ENCODE results near the gene DTX4.
A peak's percentile ranks its signal among the peaks of the same experiment; 100 is the strongest.

Gene DTX4

GRCh38 chr11:59198726-59199125, 26.8 kb downstream of the DTX4 start:
- H3K4me1 Mint-ChIP-seq = peaks cover 31% of the 10 kb centered on the region
- no peaks in the 10 kb centered on the region for H3K9me3 Mint-ChIP-seq
- TF ChIP-seq CTCF (IDR thresholded peaks at IDR 0.05; ENCODE audit: unreplicated experiment in 3 of 3) = no peak
- no peaks in the 10 kb centered on the region for H3K27me3 Mint-ChIP-seq (ENCODE audit: low read depth)
- H3K27ac Mint-ChIP-seq = peak overlapping the region in 2 of 3 experiments; percentile 19 to 53
- H3K36me3 Mint-ChIP-seq (ENCODE audit: low read depth) = peaks cover 80% of the 10 kb centered on the region
- no peak overlapping the region for H3K4me3 Mint-ChIP-seq

GRCh38 chr11:59199546-59200422, 27.9 kb downstream of the DTX4 start:
- Mint-ChIP-seq H3K4me3 (no peak overlapping the region), H3K9me3 (no peaks in the 10 kb centered on the region), H3K4me1 (peaks cover 31% of the 10 kb centered on the region), H3K36me3 (ENCODE audit: low read depth) (peaks cover 78% of the 10 kb centered on the region), H3K27me3 (ENCODE audit: low read depth) (no peaks in the 10 kb centered on the region), H3K27ac (peak overlapping the region; percentile 7 to 36 (median 23))
- TF ChIP-seq CTCF (IDR thresholded peaks at IDR 0.05; ENCODE audit: unreplicated experiment in 3 of 3) = no peak

DNA sequence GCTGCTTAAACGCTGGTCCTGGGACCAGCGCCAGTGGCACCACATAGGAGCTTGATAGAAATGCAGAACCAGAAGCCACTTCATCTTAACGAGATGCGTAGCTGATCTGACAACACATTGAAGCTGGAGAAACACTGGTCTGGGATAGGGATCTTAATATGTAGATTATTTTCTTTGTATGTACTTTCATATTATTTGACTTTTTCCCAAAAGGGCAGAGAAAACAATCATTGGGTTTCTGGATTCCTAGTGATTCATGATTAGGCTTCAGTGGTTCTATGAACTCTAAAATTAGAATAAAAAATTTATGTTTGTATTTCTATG, 28.5 kb downstream of the DTX4 start:
- H3K27ac Mint-ChIP-seq = peak overlapping the region; percentile 7 to 36 (median 23)
- H3K9me3 Mint-ChIP-seq = no peaks in the 10 kb centered on the region
- TF ChIP-seq CTCF (IDR thresholded peaks at IDR 0.05; ENCODE audit: unreplicated experiment in 3 of 3) = no peak
- peaks cover 75% of the 10 kb centered on the region for H3K36me3 Mint-ChIP-seq (ENCODE audit: low read depth)
- no peaks in the 10 kb centered on the region for H3K27me3 Mint-ChIP-seq (ENCODE audit: low read depth)
- no peak overlapping the region for H3K4me3 Mint-ChIP-seq
- H3K4me1 Mint-ChIP-seq = peaks cover 31% of the 10 kb centered on the region

DNA sequence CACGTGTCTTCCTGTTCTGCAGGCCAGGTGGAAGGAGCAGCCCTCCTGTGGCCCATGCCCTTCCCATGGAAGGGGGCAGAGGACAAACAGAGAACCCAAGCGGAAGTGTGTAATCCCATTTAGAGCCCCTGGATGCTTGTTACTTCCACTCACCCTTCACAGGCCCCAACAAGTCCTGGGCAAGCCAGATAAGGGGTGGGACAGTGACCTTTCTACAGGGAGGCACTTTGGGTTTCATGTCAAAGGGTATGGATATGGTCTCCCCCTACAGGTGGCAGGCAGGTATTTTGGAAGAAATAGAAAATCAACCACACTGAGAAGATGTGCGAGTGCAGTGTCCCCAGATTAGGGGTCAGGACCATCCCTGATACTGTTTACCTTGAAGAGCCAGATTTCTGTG, 29.4 kb downstream of the DTX4 start:
- H3K27ac Mint-ChIP-seq = no peak overlapping the region
- peaks cover 31% of the 10 kb centered on the region for H3K4me1 Mint-ChIP-seq
- H3K4me3 Mint-ChIP-seq = no peak overlapping the region
- peaks cover 74% of the 10 kb centered on the region for H3K36me3 Mint-ChIP-seq (ENCODE audit: low read depth)
- TF ChIP-seq CTCF (IDR thresholded peaks at IDR 0.05; ENCODE audit: unreplicated experiment in 3 of 3) = peak in 1 of 3 experiments; percentile 19
- H3K27me3 Mint-ChIP-seq (ENCODE audit: low read depth) = no peaks in the 10 kb centered on the region
- no peaks in the 10 kb centered on the region for H3K9me3 Mint-ChIP-seq

DNA sequence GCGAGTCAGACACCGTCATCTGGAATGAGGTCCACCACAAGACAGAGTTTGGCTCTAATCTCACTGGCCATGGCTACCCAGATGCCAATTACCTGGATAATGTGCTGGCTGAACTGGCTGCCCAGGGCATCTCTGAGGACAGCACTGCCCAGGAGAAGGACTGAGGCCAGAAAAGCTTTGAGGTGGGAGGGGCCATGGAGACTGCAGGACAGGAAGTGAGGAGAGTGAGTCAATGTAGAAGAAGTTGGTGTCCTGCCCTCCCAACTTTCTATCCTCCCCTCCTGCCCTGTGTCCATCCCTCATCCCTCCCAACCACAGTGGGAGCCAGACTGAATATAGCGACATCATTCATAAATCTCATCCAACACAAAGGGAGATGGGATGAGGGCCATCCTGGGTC, 32.8 kb downstream of the DTX4 start:
- Mint-ChIP-seq H3K4me1 (peaks cover 25% of the 10 kb centered on the region), H3K36me3 (ENCODE audit: low read depth) (peaks cover 47% of the 10 kb centered on the region), H3K9me3 (no peaks in the 10 kb centered on the region), H3K27ac (no peak overlapping the region), H3K27me3 (ENCODE audit: low read depth) (no peaks in the 10 kb centered on the region), H3K4me3 (no peak overlapping the region)
- no peak for TF ChIP-seq CTCF (IDR thresholded peaks at IDR 0.05; ENCODE audit: unreplicated experiment in 3 of 3)

DNA sequence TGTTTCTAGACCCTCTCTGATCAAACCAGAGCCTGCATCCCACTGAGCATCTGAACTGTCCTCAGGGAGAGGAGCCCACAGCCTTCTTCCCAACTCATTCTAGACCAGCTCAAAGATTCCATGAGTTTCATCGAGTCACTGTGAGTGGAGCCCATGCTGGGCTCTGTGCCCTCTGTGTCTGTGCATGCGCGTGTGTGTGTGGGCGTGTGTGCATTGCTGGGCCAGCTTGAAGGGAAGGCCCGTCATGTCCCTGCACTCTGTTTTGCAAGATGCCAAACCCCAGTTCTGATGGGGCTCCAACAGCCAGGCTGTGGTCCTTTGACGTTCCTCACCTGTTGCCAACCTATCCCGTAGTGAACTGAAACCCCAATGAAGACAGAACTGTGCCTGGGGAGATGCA, 33.7 kb downstream of the DTX4 start:
- peaks cover 38% of the 10 kb centered on the region for H3K36me3 Mint-ChIP-seq (ENCODE audit: low read depth)
- H3K4me1 Mint-ChIP-seq = peaks cover 27% of the 10 kb centered on the region
- TF ChIP-seq CTCF (IDR thresholded peaks at IDR 0.05; ENCODE audit: unreplicated experiment in 3 of 3) = no peak
- H3K9me3 Mint-ChIP-seq = no peaks in the 10 kb centered on the region
- no peak overlapping the region for H3K4me3 Mint-ChIP-seq
- H3K27ac Mint-ChIP-seq = no peak overlapping the region
- no peaks in the 10 kb centered on the region for H3K27me3 Mint-ChIP-seq (ENCODE audit: low read depth)
